HG03457 (cell line): ENCODE data around the gene RPN2.

Experiments
- ATAC-seq: cut with Tn5 transposase; IDR thresholded peaks from one replicate; pipeline ENCODE4 v1.9.1; 2021; ENCODE audit warnings: moderate number of reproducible peaks; ENCODE audit not compliant: unreplicated experiment

Gene RPN2

GRCh38 chr20:37209193-37209592 lies 30.1 kb downstream of the RPN2 start:
- ATAC-seq = no peak

GRCh38 chr20:37209661-37210314 lies 30.7 kb downstream of the RPN2 start:
- no peak for ATAC-seq

- ATAC-seq = no peak
Measured at GRCh38 chr20:37218441-37218840, 39.3 kb downstream of the RPN2 start.

- ATAC-seq = no peak
Measured at GRCh38 chr20:37218976-37219375, 39.8 kb downstream of the RPN2 start.

- no peak for ATAC-seq
Measured at GRCh38 chr20:37219751-37220668, 40.9 kb downstream of the RPN2 start.

GRCh38 chr20:37220731-37221130 lies 41.6 kb downstream of the RPN2 start:
- no peak for ATAC-seq

GRCh38 chr20:37222086-37222485 lies 43.0 kb downstream of the RPN2 start:
- ATAC-seq = no peak

- ATAC-seq = no peak
Measured at GRCh38 chr20:37223053-37223452, 43.9 kb downstream of the RPN2 start.

GRCh38 chr20:37225146-37225545 lies 46.0 kb downstream of the RPN2 start:
- ATAC-seq = no peak

- ATAC-seq = no peak
Measured at GRCh38 chr20:37226889-37227288, 47.8 kb downstream of the RPN2 start.

GRCh38 chr20:37228082-37228481 lies 49.0 kb downstream of the RPN2 start:
- no peak for ATAC-seq

- ATAC-seq = no peak
Measured at GRCh38 chr20:37228656-37229055, 49.5 kb downstream of the RPN2 start.

- ATAC-seq = no peak
Measured at GRCh38 chr20:37229357-37229756, 50.2 kb downstream of the RPN2 start.

- ATAC-seq = no peak
Measured at GRCh38 chr20:37230200-37230599, 51.1 kb downstream of the RPN2 start.

GRCh38 chr20:37231947-37232630 lies 53.0 kb downstream of the RPN2 start:
- ATAC-seq = no peak

- no peak for ATAC-seq
Measured at GRCh38 chr20:37233548-37234253, 54.6 kb downstream of the RPN2 start.

- no peak for ATAC-seq
Measured at GRCh38 chr20:37234254-37234581, 55.1 kb downstream of the RPN2 start.

GRCh38 chr20:37235065-37235464 lies 55.9 kb downstream of the RPN2 start:
- ATAC-seq = no peak

GRCh38 chr20:37236462-37236861 lies 57.3 kb downstream of the RPN2 start:
- no peak for ATAC-seq

GRCh38 chr20:37237656-37238055 lies 58.5 kb downstream of the RPN2 start:
- ATAC-seq = no peak

GRCh38 chr20:37238426-37238825 lies 59.3 kb downstream of the RPN2 start:
- no peak for ATAC-seq
